DMS153 treated with DMSO at 0.1 percent for 48 hours (cell line): Measurements from ENCODE around the gene CETN2.
"Not testable (repeated sequence)": the region's sequence is repeated elsewhere in the genome, so short reads cannot be mapped to it uniquely, and the experiment has no call there.

Experiments
- DNase-seq: peaks from one replicate; lab custom pipeline; 2025; ENCODE audit not compliant: unreplicated experiment; lab: John Stamatoyannopoulos, UW

CETN2 gene

DNA sequence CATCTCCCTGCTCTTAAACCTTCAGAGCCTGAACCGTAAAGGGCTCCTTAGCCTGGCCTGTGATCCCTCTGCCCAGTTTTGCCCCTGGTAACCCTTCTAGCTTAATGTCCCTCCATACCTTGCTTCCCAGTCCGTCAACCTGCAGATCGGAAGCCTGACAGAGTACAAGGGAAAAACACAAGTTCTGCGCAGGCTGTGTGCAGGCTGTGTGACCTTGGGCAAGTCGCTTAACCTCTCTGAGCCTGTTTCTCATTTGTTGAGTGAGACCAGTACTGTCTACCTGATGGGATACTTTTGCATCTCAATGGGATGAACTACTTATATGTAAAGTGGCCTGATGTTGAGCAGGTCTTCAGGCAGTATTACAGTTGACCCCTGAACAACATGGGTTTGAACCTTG lies 2.0 kb upstream of the CETN2 start:
- no peak for DNase-seq

DNA sequence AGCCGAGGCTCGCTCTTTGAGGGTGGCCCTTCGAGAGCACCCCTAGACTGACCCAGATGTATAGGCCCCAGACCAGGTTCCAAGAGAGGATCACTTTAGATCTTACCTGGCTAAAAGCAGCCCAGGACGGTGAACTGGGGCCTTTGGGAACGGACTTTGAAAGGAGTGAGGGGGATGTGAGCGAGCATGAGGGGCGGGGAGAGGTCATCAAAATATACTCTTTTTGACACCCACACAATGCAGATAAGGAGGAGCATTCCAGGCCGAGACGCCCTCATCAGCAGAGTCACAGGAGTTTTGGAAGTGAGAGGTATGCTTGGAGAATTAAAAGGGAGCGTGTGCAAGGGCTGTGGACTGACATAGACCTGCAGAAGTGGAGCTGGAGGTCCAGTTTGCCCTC lies 834 bp upstream of the CETN2 start:
- no peak for DNase-seq

DNA sequence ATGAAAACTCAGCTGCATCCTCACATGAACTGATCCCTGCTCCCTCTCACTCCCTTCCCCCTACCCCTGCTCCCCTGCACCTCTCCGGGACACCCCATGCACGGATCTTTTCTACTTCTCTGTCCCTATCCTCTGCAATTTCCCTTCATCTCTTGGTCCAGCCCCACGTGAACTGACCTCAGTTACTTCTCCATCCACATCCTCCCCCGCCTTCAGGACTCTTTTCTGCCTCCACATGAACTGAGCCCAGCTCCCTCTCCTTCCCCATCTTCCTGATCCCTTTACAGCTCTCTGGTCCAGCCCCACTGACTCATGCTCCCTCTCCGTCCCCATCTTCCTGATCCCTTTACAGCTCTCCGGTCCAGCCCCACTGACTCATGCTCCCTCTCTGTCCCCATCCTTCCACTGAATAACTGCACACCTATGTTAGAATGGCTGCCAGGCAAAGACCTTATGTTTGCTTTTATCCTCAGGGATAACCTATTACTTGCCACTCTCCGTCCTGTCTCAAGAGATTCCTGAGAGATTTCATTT lies 5.6 kb downstream of the CETN2 start:
- DNase-seq: no peak

DNA sequence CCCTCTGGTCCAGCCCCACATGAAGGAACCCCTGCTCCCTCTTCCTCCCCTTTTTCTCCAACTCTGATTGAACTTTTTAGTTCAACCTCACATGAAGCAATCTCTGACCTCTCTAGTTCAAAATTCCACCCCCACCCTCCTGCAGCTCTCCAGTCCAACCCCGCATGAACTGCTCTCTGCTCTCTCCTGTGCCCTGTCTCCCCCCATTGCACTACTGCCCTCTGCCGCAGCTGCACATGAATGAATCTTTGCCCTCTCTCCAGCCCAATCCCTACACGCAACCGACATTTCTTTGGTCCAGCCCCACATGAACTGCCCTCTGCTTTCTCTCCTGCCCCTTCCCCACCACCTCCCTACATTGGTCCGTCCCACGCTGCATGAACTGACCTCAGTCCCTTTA lies 6.9 kb downstream of the CETN2 start:
- no peak for DNase-seq

DNA sequence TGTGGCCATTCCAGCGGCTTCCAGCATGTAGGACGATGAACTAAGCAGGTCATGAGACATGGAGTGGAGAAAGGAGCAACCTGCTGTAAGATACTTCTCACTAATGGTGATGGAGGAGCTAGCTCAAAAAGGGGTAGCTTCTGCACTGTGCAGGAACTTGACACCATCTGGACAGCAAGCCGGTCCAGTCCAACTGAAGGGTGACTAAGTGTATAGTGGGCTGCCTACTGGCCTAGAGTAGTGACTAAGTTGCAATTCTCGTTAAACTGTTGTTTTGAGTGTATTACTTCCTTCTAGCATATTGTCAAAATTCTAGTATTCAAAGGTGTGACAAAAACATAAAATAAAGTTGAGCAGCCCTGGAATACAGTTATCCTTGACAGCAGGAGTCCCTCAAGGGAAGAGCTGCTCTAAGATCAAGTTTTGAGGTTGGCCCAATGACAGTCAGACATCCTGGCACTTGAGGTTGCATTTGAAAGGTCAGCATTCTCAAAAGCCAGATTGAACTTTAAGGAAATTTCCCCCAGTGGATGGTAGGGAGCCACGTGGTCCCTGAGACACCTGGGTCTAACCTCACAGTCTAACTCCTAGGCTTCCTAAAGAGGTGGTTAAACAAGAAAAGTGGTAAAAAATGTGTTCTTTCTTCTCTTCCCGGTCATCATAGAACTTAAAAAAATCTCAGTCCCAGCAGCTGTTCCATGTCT lies 8.0 kb downstream of the CETN2 start:
- no peak for DNase-seq

DNA sequence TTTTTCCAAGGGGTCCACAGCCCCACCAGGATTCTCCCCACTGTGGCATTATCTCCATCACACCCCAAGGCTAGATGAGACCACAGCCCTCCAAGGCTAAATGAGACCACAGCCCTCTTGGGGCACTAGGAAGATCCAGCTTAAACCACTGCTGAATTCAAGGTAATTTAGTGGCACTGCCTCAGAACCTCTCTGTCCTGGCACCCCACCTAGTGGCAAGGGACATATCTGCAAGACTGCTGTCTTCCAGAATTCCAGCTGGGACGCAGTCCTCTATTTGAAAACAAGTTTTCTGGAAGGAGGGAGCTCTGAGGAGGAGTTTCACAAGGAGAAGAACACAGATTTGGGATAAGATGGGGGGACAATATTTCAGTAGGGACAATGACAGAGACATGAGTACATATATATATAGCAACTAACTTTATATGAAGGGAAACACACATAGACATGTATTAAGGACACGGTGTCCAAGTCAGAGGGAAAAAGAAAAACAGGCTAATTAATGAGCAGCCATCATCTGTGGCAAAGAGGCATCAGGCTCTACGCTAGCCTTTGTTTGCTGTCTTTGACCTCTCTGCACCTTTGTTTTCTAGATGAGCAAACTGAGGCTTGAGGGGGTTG lies 9.3 kb downstream of the CETN2 start:
- DNase-seq: peak; percentile 11

DNA sequence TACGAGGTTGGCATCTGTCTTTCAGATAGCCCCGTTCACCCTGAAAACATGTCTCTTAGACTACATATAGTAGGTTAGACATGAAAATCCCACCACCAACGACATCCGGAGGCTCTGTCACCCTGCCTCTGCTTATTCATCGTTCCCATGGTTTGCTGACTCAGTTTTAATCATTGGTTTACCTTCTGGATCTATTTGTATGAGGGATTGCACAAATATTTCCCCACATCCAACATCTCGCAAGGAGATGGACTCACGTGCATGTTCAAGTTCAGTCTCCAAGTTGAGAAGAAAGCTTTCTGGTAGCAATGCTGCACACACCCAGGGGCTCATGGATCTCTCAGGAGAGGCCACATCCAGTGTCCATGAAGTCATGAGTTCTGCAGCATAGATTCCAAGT lies 10.8 kb downstream of the CETN2 start:
- DNase-seq: no peak

DNA sequence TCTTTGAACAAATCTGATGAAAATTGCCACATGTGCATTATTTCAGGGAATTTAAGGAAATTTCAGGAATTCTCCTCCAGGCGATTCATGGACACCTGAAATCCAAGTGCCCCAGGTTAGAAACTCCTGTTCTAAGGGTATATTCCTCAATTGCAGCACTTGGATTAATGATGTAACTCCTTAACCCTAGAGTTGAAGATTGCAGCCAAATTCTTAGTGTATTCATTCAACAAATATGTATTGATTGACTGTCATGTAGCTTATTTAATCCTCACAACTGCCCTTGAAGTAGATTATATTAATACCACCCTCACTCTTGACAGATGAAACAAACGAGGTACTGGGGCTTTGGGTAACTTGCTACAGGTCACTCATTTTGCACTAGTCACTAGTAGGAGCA lies 11.3 kb downstream of the CETN2 start:
- no peak for DNase-seq

DNA sequence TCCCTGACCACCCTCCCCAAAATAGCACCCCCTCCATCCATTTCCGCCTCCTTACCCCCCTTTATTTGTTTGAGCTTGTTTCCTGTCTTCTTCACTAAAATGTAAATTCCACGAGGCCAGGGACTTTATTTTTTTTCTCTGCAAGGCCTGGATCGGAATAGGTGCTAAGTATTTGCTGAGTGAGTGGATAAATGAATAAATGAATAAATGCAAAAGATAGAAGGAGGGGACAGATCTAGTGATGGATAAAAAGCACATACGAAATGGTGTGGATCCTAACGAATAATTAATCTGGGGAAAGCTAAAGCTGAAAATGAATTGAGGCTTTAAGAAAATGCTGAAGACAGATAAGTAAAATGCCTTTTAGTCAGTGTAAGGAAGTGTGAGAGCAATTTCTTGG lies 12.2 kb downstream of the CETN2 start:
- no peak for DNase-seq

DNA sequence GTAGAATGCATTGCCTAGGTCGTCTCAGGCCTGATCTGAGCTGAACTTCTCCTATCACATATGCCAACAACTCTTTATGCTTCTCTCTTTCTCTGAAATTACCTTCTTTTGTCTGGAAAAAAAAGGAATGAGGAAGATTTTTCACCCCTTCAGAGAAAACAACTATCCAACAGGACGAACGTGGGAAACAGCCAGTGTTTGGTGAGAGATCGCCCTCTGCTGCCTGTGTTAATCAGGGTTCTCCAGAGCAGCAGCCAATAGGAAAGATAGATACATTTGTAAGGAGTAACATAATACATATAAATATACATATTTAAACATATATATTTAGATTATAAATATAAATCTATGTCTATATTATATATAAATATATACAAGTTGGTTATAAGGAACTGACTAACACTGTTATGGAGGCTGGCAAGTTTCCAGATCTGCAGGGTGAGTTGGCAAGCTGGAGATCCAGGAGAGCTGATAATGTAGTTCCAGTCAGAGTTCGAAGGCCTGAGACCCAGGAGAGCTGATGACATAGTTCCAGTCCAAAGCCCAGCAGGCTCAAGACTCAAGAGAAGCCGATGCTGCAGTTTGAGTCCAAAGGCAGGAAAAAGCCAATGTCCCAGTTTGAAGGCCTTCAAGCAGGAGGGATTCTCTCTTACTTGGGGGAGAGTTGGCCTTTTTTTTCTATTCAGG lies 13.3 kb downstream of the CETN2 start:
- peak; percentile 36 for DNase-seq

DNA sequence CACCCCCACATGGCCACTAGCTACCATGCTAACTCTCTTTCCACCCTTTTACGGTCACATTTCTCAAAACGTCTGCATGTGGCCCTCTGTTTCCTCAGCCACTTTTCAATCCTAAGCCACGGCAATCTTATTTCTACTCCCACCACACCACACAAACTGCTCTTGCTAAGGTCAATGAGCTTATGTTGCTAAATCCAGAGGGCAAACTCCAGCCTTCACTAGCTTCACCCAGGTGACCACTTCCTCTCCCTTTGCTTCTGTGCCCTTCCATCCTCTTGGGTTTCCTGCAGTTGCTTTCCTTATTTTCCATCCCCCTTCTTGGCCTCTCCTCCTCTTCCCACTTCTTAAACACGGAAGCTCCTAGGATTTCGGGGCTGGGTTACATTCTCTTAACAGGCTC lies 16.5 kb downstream of the CETN2 start:
- DNase-seq: no peak

DNA sequence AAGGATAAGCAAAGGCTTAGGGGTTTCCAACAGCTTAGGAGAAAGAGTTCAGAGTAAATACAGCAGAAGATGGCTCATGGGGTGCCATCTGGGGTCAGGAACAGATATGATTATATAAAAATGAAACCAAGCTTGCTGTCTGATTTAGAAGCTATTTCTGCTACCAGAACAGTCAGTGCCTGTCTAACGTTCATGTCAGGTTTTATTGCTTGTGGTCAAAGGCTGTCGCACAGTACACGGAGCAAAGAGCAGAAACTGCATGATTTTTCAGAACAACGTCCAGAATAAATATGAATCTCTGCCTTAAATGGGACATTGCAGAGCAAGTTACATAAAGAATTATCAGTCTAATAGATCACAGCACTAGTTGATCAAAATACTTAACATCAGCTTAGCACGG lies 17.4 kb downstream of the CETN2 start:
- DNase-seq: no peak

DNA sequence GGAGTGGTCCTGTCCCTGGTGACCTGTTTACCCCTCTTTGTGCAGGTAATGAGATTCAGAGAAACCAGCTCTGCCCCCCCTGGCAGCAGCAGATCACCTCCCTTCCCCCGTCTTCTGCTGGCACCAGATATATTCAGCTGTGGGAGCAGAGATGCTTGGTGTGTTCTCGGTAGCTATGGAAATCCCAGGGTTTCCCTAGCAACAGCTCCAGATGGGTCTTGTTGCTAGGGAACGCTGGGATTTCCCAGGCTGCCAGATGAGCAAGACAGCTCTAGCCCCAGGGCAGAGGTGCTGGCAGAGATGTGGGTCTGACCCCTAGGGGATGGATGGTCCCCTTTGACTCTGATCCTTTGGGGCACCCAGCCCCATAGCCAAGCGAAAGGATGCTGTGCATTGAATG lies 20.2 kb downstream of the CETN2 start:
- DNase-seq: no peak

DNA sequence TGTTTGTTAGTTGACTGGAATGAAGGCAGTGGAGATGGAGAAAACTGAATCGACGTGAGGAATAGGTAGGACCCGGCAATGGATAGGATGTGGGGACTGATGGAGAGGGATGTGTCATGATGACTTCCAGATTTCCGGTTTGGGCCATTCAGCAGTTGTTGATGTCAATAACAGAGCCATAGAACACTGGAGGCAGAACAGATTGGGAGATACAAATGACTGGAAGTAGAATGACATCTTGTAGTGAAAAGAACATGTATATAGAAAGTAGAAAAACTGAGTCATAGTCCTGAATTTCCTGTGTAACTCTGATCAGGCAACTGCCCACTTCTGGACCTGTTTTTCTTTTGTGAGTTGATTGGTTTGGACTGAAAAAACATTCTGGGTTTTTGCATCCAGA lies 24.5 kb downstream of the CETN2 start:
- no peak for DNase-seq

DNA sequence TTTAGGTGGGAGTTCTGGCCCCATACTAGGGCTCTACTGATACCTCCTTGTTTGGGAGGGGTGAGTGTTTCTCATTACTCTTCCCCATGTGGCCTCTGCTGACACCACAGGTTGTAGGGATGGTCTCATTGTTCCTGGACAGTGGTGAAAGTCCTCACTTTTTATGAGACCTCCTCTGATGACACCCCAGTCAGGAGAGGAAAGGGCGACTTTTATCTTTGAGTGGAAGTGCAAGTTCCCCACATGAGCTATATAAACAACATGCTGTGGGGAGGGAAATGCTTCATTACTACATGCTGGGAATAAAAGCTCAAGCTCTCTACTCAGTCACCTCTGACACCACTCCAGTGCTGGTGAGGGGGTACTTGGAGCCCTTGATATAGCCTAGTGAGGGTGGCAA lies 31.6 kb downstream of the CETN2 start:
- no peak for DNase-seq

DNA sequence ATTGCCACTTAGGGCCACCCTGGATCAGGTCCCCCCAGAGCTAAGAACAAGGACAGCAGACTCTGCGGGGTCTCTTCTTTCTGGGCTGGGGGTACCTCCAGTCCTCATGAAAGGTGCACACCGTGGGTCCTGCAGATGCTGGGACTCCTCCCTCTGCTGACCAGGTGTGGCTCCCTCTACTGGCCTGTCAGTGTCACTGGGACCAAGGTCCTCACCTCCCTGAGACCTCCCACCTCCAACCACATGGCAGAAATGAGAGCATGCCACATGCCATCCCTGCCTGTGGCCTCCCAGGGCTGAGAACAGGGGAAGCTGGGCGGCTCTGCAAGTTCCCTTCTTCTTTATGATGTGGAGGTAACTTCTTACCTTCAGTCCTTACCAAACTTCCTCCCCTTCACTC lies 43.5 kb downstream of the CETN2 start:
- DNase-seq: not testable (repeated sequence)
